DND-41 (cell line): ENCODE results near the gene CLEC18A.
"Not testable (repeated sequence)": the region's sequence is repeated elsewhere in the genome, so short reads cannot be mapped to it uniquely, and the experiment has no call there.

Source experiments
- EZH2 ChIP-seq: IDR thresholded peaks from 3 replicates; pipeline ENCODE4 v1.6.1; 2012; ENCODE audit warnings: borderline replicate concordance, low read depth, mild to moderate bottlenecking, moderate library complexity, low read length, inconsistent platforms; ENCODE audit not compliant: severe bottlenecking
- TF ChIP-seq, protein P1 (sequence below): IDR thresholded peaks from 2 replicates; pipeline ENCODE4 v1.5.1; 2012; ENCODE audit warnings: borderline replicate concordance, low read length, moderate library complexity, mild to moderate bottlenecking; ENCODE audit not compliant: poor library complexity, severe bottlenecking; ENCODE audit errors: extremely low read depth

DNA sequence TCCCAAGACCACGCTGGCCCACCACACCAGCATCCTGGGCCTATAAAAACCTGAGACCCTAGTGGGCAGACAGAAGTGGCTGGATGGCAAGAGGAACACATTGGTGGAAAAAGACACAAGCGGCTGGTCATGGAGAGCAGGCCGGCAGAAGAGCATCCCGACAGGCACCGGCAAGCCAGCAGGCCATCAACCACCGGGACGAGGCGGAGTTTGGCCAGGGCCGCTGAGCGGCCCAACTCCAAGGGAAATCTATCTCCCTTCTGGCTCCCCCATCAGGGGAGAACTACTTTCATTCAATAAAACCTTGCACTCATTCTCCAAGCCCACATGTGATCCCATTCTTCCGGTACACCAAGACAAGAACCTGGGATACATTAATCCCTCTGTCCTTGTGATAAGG lies 61.8 kb downstream of the CLEC18A start:
- TF ChIP-seq, protein P1, sequence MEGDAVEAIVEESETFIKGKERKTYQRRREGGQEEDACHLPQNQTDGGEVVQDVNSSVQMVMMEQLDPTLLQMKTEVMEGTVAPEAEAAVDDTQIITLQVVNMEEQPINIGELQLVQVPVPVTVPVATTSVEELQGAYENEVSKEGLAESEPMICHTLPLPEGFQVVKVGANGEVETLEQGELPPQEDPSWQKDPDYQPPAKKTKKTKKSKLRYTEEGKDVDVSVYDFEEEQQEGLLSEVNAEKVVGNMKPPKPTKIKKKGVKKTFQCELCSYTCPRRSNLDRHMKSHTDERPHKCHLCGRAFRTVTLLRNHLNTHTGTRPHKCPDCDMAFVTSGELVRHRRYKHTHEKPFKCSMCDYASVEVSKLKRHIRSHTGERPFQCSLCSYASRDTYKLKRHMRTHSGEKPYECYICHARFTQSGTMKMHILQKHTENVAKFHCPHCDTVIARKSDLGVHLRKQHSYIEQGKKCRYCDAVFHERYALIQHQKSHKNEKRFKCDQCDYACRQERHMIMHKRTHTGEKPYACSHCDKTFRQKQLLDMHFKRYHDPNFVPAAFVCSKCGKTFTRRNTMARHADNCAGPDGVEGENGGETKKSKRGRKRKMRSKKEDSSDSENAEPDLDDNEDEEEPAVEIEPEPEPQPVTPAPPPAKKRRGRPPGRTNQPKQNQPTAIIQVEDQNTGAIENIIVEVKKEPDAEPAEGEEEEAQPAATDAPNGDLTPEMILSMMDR, result not testable (repeated sequence)
- TF ChIP-seq EZH2, result not testable (repeated sequence)
